Measurements from ENCODE around the gene LMAN2.
"Not testable (repeated sequence)": the region's sequence is repeated elsewhere in the genome, so short reads cannot be mapped to it uniquely, and the experiment has no call there.

The LMAN2 gene

DNA sequence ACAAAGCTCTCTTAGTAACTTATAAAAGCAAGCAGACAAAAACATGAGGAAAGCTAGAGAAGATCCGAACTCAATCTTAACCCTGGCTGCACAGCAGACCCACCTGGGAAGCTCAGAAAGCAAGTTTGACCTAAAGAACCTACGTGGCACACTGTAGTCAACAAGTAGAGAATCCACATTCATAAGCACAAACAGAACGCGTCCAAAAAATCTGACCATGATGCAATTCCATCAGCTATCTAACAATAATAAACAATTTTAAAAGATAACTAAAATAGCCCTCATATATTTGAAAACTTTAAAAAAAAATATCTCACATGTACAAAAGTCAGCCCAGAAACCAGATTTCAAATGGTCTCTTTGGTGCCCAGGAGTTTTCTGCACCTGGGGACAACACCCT is 4.6 kb downstream of the LMAN2 start:
- no peak for DNase-seq

DNA sequence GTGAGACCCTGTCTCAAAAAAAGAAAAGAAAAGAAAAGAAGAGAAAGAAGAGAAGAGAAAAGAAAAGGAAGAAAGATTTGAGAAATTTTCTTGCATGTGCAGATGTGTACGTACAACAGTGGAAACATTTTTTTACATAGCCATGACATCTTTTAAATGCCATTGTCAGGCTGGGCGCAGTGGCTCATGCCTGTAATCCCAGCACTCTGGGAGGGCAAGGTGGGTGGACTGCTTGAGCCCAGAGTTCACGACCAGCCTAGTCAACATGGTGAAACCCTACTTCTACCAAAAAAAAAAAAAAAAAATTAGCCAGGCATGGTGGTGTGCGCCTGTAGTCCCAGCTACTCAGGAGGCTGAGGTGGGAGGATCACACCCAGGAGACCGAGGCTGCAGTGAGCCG is 6.6 kb downstream of the LMAN2 start:
- DNase-seq, result no peak

DNA sequence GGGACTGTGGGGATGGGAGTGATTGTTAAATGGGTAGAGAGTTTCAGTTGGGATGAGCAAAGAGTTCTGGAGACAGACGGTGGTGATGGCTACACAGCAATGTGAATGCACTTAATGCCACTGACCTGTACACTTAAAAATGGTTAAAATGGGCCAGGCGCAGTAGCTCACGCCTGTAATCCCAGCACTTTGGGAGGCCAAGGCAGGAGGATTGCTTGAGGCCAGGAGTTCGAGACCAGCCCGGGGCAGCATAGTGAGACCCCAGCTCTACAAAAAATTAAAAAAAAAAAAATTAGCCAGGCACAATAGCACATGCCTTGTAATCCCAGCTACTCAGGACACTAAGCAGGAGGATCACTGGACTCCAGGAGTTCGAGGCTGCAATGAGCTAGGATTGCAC is 7.7 kb downstream of the LMAN2 start:
- no peak for DNase-seq

DNA sequence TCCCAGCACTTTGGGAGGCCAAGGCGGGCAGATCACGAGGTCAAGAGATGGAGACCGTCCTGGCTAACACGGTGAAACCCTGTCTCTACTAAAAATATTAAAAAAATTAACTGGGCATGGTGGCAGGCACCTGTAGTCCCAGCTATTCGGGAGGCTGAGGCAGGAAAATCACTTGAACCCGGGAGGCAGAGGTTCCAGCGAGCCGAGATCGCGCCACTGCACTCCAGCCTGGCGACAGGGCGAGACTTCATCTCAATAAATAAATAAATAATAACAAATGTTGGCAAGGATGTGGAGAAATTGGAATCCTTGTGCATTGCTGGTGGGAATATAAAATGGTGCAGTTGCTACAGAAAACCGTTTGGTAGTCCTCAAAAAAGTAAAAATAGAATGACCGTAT is 8.5 kb downstream of the LMAN2 start:
- DNase-seq, result not testable (repeated sequence)

DNA sequence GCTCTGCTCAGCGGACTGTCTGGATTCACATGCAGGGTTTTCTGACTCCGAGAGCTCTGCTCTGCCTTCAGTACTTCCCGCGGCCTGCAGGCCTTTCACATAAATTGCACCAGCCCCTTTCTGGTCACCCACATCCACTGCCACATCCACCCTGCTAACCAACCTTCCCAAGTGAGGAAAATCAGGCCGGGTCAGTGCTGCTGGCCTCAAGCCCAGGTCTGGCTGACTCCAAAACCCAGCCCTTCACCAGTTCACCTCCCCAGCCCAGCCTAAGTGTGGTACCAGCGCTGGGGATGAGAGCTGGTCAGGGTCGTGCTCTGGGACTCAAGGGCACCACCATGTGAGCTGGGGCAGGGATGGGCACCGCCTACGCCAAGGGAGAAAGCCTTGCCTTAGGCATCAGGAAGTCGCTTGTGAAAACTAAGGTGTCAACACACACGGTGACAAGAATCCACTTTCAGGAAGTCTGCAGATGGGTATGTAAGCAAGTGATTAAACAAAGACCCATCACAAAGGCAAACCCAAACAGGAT is 12.3 kb downstream of the LMAN2 start:
- DNase-seq, result no peak

DNA sequence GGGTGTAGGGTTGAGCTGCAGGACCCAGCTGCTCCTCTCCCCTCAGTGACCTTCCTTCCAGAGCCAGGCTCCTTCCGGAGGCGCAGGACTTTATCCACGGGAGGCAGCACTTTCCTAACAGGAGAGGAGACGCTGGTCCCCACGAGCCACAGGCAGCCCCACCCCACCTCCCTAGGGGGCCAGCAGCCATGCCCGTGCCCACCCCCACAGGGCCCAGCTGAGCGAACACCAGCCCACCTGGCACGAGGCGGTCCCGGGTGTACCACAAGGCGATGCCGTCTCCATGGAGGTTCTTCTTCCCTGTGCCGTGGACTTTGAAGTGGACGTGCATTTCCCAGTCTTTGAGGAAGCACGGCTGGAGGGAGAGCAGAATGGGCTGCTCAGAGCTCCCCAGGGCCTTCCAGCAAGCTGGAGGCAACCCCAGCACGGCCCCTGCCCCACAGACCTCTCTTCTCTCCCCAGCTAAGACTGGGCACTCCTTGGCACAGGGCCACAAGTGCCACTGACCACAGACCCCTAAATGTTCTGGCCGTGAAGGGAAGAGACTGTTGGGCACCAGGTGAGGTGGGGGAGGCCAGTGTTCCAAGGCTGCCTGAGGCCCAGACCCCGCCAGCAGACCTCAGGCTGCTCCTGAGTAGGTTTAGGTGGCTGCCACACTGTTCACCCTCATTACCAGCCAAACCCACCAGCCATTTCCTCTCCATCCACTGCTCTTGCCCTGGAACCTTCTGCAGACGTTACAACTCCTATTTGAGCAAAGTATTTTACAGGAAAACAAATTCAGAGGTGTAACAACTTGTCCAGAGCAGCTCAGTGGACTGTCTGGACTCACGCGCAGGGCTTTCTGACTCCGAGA is 13.0 kb downstream of the LMAN2 start:
- no peak for DNase-seq

DNA sequence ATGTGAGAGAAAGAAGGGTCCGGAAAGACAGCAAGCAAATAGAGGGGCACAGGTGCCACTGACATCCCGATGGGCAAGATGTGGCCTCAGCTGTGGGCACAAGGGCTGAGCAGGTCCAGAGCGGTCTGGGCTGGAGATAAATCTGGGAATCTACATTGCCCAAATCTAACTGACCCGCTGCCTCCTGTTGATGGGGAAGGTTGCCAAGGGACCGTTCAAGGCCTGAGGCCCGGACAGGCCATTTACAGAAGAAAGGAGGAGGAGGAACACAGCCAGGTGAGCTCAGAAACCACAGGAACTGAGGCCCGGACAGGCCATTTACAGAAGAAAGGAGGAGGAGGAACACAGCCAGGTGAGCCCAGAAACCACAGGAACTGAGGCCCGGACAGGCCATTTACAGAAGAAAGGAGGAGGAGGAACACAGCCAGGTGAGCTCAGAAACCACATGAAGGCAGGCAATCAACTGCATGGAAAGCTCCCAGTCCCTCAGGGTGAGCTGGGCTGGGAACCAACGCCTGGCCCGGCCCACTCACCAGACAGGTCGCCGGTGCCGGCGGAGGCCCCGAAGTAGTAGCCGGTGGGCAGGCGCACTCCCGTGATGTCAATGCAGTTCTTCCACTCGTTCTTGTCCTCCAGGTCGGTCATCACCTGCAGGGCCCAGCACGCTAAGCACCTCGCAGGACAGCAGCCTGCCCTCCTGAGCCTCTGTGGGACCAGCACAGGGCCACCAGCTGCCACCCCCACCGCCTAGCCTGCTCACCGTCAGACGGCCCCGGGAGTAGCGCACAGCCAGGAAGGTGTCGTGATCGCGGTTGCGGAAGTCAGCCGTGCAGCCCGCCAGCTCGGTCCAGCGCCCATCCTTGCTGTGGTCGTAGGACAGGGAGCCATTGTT is 14.6 kb downstream of the LMAN2 start:
- no peak for DNase-seq

DNA sequence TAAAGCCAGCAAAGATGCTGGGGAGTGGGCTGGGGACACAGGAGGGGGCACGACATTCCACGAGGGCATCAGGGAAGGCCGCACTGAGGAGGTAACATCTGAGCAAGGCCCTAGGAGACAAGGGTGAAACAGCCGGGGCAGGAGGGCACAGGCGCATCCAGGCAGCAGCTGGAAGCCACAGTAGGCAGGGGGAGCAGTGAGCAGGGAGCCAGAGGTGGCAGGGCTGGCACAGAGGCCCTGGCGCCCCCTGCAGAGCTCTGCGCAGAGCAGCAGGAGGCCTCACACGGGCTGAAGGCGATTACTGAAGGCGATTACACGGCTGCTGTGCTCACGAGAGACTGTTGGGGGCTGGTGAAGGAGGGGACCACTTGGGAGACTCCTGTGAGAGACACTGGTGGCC is 15.4 kb downstream of the LMAN2 start:
- DNase-seq, result no peak

DNA sequence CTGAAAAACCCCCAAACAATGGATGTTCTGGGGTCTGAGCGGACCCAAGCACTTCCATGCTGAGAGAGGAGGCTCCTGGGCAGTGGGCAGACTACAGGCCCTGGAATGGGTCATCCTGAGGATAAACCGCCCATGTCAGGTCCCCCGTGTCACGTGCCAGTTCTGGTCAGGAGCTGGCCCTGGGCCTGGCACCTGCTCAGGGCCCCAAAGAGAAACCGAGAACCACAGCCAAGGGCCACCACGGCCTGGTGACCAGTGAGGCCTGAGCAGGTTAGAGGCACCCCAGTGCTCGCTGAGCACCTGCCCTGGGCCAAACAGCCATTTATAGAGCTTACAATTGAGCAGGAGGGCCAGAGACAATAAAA is 15.8 kb downstream of the LMAN2 start:
- DNase-seq, result no peak

DNA sequence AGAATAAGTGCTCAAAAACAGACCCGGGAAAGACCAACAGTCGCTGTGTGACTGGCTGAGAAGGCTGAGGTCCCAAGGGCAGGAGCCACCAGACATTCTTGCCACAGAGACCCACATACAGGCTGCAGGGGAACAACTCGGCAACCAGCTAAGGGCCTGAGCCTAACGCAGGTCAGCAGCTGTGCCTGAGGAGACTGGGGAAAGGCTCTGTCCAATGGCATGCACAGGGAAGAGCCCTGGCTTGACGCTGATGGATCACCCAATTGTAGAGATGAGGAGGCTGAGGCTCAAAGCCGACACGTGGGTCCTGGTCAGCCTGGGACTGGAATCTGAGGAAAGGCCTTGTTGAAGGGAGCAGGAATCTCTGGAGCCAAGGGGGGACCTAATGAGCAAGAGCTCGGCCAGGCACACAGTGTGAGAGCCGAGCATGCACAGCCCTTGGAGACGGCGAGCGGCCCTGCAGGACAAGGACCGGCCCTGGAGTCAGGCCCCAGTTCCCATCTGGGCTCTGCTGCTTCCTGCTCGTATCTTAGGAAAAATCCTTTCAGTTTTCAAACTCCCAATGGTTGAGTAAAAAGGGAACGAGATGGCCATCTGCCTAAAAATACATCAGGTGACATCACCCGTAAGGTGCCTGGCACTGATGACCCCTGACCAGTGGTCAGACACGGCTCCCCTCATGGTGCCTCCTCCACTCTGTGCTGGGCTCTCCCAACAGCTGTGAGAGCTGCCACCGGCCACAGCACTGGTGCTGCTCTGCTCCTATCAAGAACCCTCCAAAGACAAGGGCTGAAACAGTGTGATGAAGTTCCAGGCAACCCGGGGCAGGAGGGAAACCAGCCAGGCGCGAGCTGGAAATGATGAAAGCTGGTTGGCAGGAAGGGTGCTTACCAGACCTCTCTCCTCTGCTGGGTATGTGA is 16.4 kb downstream of the LMAN2 start:
- no peak for DNase-seq

DNA sequence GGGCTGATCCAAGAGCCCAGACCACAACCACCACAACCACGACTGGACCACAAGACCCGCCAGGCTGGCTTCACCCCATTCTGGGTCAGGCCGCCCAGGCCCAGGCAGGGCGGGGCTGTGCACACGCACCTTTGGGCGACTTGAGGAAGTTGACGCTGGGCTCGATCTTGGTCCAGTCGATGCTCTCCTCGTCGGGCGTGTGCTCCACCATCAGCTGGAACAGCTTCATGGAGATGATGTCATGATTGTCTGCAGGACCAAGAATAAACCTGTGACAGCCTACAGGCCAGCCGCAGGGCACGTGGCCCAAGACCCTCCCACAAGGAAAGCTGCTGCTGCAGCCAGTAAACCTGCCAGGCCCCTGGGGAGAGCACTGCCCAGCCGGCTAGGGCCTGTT is 17.3 kb downstream of the LMAN2 start:
- DNase-seq, result no peak

DNA sequence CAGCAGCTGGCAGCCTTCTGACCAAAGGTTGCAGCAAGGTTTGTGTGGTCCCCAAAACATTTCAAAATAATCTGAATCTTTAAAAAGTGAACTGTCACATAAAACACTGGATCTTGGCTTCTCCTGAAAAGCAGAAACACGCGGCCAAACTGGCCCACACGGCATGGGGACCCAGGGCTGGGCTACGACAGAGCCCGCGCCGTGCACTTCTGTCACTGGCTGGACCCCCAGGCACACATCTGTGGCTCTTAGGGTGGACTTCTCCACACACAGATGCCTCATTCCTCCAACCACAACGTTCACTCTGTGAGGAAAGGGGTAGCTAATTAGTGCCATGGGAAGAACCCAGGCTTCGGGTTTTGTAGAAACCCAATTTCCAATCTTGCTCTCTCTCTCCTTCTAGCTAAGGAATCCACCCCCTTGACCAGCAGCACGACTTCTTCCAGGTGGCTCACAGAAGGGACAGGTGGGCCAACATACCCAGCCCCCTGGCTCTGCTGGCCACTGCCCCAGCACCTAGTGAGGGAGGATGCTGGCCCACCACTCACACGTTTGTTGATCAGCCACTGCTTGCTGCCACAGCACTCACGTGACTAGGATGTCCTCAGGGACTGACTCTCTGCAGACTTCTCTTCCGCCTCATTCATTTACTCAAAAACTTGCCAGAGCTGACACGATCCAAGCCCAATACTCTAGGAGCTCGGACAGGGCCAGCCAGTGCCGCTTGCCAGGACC is 17.9 kb downstream of the LMAN2 start:
- no peak for DNase-seq

DNA sequence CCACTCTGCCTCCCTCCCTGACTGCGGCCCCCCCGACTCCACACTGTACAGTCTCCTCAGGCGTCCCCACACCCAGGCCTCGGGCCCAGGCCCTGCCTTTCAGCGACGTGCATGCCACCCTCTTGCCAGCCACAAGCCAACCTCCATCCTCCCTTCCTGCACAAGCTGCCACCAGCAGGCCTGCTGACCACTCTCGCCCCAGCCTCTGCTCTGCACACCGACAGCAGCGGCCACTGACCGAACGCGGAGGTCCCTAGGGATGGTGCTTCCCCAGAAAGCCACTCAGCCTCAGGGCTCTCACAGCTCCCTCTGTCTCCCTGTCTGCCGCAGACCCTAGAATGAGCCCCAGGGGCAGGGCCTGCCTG is 18.6 kb downstream of the LMAN2 start:
- DNase-seq, result no peak

DNA sequence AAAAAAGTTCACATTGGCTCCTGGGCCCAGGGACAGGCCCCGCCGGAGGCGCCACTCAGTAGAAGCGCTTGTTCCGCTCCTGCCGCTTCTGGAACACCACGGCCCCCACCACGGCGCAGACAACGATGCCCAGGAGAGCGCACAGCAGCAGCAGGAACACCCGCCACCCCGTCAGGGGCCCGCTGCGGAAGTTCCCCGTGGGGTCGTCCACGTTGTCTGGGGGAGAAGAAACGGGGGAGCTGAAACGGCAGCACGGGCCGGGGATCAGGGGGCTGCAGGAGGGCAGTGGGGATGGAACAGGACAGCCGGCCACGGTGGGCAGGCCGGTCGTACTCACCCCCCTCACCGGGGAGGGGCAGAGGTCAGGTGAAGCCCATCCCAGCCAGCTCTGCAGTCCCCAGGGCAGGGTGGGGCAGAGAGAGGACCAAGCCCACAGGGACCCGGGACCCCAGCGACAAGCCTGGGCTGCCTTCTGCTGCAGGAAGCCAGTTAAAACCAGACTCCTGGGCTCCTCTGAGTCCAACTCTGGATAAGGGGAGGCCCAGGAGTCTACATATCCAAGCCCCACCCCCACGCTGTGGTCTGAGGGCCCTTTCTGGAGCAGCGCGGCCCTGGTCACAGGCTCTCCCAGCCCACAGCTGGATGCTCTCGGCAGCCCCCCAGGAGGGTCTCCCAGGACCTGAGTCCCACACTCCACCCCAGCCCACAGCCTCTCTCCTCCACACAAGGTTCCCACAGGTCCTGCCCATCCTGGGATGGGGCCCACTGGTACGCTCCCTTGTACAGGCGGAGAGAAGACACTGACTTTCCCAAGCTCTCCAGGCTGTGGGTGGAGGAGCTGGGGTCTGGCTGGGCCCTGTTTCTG is 19.2 kb downstream of the LMAN2 start:
- DNase-seq, result no peak

DNA sequence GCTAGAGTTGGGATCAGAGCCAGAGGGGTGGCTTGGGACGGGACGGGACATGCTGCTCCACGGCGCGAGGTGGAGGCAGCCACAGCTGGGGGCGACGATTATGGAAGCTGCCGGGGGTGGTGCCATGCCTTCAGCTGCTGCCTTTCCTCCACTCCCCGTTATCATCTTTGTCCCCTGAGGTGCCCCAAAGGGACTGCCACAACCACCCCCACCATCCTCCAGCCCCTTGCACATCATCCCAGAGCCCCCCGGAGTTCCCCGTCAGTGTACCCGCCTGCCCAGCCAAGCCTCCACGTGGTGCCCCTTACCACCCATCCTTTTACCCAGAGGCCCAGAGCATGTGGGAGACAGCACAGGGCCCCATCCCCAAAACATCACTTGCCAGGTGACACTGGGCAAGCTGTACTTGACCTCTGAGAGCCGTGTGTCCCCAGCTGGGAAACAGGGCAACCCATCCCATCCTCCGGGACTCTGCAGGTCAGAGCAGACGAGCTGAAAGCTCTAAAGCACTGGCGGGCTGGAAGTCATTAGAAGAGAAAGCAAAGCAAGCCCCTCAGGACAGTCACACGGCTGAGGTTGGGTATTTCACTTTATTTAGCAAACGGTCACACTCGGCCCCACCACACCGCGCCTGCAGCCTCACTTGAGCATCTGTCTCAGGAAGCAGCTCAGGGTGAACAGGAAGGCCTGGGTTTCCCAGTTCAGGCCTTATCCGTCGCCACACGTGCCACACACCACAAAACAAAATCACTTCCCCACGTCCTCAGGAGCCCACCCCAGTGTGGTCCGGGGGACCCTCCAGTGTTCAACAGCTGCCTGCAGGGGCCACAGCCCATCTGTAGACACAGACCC is 20.3 kb downstream of the LMAN2 start:
- no peak for DNase-seq

DNA sequence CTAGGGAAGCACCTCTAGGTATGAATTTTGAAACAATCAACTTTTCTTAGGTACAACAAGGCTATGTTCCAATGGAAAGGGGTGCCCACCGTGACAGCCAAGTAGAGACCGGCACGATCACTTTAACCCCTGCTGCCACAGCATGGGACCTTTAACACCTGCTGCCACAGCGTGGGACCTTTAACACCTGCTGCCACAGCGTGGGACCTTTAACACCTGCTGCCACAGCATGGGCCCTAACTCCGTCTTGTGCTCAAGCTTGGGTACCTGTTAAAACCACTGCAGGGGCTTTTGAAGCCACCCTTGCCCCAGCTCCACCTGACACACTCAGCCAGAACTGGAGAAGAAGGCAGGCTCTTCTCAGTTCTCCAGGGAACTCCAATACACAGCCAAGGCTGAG is 21.6 kb downstream of the LMAN2 start:
- DNase-seq, result no peak

DNA sequence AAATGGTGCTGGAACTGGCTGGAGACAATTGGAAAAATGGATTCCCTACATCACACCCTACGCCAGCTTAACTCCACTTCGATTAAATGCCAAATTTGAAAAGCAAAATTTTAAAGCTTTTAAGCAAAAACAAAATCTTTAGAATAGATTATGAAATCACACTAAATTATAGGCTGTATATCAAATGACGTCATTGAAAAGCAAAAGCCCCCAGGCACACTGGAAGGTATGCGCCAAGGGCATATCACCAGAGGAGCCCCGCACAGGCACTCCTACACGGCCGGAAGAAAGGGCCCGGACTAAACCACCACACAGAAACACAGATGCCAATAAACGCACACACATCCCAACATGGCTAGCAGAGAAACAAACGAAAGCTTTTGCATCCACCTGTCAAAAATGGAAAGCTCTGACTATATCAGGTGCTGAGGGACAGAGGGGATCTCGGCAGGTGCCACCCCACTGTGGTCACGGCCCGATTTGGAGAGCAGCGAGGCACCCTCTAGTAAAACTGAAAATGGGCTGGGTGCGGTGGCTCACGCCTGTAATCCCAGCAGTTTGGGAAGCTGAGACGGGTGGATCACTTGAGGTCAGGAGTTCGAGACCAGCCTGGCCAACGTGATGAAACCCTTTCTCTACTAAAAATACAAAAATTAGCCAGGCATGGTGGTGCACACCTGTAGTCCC is 22.8 kb downstream of the LMAN2 start:
- no peak for DNase-seq

DNA sequence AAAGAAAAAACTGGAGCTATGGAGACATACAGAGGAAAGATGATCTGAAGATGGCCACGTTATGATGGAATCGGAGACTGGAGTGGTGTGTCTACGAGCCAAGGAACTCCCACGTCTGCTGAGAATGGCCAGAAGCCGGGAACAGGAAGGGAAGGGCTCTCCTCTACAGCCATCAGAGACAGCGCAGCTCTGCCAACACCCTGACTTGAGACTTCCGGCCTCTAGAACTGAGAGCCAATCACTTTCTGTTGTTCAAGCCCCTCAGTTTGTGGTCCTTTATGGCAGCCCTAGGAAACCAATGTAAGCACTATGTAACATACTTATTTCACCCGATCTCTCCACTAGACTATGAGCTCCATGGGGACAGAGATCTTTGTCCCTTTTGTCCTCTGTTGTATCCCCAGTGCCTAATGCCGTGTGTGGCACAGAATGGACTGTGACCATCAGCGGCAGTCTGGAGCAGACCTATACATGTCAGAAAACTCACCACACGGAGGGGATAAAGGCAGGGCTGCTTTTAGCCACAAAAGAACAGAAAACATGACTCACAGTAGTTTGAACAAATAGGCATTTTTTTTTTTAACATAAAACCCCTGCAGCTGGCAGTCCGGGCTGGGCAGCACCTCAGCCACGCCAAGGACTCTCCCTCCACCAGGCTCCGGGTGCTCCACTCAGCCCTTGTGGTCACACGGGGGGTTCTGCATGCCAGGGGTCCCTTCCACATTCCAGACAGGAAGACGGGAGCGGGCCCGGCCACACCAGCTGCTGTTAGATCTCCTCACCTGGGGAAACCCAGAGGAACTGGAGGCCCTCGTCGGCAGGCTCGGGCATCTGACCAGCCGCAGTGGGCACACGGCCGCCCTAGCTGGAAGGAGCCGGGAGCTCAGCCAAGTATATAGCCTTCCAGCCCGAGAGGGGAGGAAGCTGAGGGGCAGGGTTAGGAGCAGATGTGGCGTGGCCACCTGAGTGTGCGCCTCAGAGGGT is 23.6 kb downstream of the LMAN2 start:
- DNase-seq, result no peak

Measured in stimulated activated CD4-positive, alpha-beta T cell treated with anti-CD3 and anti-CD28 coated beads, Interleukin-4, amount 100 ng/mL, for 24 hours (primary cell).